COLO668 (cell line): ENCODE measurements around the gene DCAF5.
"Not testable (repeated sequence)": the region's sequence is repeated elsewhere in the genome, so short reads cannot be mapped to it uniquely, and the experiment has no call there.

Source experiments
- DNase-seq: peaks from one replicate; lab custom pipeline; 2025; ENCODE audit not compliant: unreplicated experiment; lab: John Stamatoyannopoulos, UW

Gene DCAF5, protein sequence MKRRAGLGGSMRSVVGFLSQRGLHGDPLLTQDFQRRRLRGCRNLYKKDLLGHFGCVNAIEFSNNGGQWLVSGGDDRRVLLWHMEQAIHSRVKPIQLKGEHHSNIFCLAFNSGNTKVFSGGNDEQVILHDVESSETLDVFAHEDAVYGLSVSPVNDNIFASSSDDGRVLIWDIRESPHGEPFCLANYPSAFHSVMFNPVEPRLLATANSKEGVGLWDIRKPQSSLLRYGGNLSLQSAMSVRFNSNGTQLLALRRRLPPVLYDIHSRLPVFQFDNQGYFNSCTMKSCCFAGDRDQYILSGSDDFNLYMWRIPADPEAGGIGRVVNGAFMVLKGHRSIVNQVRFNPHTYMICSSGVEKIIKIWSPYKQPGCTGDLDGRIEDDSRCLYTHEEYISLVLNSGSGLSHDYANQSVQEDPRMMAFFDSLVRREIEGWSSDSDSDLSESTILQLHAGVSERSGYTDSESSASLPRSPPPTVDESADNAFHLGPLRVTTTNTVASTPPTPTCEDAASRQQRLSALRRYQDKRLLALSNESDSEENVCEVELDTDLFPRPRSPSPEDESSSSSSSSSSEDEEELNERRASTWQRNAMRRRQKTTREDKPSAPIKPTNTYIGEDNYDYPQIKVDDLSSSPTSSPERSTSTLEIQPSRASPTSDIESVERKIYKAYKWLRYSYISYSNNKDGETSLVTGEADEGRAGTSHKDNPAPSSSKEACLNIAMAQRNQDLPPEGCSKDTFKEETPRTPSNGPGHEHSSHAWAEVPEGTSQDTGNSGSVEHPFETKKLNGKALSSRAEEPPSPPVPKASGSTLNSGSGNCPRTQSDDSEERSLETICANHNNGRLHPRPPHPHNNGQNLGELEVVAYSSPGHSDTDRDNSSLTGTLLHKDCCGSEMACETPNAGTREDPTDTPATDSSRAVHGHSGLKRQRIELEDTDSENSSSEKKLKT

GRCh38 chr14:69152902-69153151, at the start of gene DCAF5:
Gene DCAF5 (minus strand): TSS chr14:69153119. CDS start chr14:69152978, 141 bp downstream.
- no peak for DNase-seq

GRCh38 chr14:69199786-69200185, 46.9 kb upstream of the DCAF5 start:
- DNase-seq, result no peak

DNA sequence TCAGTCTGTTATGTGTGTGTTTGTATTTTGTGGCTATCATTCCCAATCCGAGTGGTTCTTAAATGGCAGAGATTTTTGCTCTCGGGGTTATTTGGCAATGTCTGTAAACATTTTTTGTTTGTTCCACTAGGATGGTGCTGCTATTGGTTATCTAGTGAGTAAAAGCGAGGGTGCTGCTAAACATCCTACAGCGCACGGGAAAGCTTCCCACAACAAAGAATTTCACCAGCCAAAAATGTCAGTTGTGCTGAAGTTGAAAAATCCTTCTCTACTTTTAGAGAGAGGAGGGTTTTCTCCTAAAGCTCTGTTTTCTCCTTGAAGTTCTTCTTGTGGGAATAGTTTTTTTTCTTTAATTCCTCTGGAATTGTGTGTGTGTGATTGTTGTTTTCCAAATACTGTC, 40.8 kb upstream of the DCAF5 start:
- DNase-seq, result no peak

GRCh38 chr14:69191340-69192111, 38.6 kb upstream of the DCAF5 start, which contains the start of gene EXD2:
Gene EXD2 (plus strand): TSS chr14:69191498. CDS start chr14:69209471, 17,973 bp downstream.
- DNase-seq, result peak; percentile 98

GRCh38 chr14:69190191-69190590, 37.3 kb upstream of the DCAF5 start:
- DNase-seq, result no peak

GRCh38 chr14:69183735-69184134, 30.8 kb upstream of the DCAF5 start:
- no peak for DNase-seq

DNA sequence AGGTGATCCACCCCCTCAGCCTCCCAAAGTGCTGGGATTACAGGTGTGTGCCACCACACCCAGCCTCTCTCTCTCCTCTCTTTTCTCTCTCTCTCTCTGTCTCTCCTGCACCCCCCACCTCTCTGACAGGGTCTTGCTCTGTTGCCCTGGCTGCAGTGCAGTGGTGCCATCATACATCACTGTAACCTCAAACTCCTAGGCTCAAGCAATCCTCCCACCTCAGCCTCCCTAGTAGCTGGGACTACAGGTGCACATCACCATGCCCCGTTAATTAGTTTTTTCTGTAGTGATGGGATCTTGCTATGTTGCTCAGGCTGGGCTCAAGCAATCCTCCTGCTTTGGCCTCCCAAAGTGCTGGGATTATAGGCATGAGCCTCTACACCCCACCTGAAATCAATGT, 29.7 kb upstream of the DCAF5 start:
- DNase-seq, result not testable (repeated sequence)

DNA sequence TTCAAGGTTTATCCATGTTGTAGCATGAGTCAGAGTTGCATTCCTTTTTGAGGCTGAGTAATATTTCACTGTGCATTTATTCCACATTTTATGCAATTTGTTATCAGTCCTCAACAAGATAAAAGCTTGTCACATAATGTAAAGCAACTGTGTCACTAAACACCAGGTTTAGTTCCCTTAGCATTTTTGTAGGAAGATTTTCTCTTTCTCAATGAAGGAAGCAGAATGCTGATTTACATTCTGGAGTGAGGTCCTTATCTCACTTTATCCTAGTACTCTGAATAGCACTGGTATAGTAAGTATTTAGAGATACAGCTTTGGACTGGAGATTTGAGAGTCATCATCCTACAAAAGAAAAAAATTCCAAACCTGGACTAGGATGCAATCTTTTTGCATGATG, 28.6 kb upstream of the DCAF5 start:
- no peak for DNase-seq

DNA sequence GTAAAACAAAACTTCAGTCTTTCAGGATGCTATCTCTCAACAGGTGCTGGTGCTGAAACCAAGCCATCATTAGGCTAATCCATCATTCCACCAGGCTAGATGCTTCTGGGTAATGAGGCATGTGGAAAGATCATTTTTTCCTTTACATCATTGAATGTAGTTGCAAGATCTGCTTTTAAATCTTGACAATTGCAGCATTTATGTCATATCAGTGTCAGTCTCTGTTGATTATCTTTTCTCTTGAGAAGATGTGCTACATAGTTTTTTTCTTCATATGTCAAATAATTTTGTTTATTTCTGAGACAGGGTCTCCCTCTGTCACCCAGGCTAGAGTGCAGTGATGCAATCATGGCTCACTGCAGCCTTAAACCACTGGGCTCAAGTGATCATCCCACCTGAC, 22.2 kb upstream of the DCAF5 start:
- no peak for DNase-seq

- DNase-seq, result no peak
Observed at GRCh38 chr14:69171569-69171968, 18.6 kb upstream of the DCAF5 start.

DNA sequence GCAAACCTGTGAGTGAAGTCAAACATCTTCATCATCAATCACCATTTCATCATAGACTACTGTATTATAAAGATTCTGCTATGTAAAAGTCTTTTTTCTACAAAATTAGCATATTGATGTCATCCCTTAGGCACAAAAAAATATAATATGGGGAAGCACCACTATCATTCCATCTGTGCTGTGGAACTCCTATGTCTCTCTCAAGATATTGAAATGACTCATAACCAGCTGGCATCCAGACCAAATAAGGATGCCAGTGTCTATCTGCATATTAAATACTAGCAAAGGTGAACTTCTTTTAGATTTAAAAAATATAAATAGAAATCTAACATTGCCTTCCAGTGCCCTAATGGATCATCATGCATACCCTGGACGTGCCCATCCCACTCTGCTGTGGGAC, 17.9 kb upstream of the DCAF5 start:
- no peak for DNase-seq

- not testable (repeated sequence) for DNase-seq
Observed at GRCh38 chr14:69165787-69166186, 12.9 kb upstream of the DCAF5 start.

DNA sequence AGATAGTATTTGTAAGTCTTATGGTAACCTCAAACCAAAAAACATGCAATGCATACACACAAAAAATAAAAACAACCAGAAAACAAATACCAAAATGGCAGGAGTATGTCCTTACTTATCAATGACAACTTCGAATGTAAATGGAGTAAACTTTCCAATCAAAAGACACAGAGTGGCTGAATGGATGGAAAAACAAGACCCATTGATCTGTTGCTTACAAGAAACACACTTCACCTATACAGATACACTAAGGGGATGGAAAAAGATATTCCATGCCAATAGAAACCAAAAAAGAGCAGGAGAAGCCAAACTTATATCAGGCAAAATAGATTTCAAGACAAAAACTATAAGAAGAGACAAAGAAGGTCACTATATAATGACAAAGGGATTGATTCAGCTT, 8.7 kb upstream of the DCAF5 start:
- no peak for DNase-seq

- DNase-seq, result no peak
Observed at GRCh38 chr14:69156224-69156623, 3.3 kb upstream of the DCAF5 start.

- no peak for DNase-seq
Observed at GRCh38 chr14:69154779-69155178, 1.9 kb upstream of the DCAF5 start.

DNA sequence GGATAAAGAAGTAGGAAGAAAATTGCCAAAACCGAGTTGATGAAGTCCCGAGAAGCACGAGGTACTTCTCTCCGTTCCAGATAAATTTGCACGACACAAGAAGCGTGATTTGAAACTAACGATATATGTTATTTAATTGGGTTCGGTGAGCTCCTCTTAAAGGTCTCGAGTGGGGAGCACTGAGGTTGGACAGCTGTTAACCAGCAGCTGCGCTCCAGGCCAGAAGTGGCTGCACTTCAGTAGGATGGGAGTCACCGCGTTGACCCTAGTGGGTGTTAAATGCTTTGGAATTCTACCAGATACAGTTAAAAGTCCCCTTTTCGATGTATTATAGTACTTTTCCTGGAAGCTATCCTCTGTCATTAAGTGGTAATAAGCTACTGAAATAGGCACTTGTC, 953 bp upstream of the DCAF5 start:
- DNase-seq, result peak; percentile 52

GRCh38 chr14:69153152-69153872, 393 bp upstream of the DCAF5 start:
- DNase-seq, result peak; percentile 98

GRCh38 chr14:69152181-69152901, 578 bp downstream of the DCAF5 start:
- peak; percentile 63 for DNase-seq

DNA sequence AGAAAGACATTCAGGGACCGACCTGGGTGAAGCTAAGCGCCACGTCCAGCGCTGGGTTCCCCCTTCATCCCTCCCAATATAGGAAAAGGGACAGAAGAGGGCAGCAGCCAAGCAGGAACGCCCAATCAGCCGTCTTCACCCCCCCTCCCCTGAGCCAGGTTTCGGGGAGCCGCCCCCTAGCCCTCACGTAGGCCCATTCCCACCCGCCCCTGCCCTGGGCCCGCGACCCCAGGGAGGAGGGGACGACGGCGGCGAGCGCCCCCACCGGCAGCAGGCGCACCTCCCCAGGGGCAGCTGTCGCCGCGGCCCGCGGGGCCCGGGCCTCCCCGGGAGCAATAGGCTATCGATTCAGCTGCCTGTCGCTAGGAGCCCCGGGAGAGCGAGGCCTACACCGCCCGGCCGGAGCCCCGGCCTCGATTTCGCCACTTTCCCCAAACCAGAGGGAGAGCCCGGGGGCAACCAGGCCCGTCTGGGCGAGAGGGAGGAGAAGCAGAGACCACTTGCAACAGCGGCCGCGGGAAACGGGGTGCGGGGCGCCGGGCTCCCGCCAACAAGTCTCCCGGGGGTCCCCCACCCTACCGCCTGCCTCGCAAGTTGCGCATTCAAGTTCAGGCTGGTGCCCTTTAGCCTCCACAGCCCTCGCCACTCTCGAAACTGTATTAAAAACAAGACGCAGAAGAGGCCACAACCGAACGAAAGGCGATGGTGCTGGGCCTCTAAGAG, 1.3 kb downstream of the DCAF5 start:
- DNase-seq, result peak; percentile 90
